Fibroblast of upper back skin (primary cell): Measurements from ENCODE around the gene CD36.

ENCODE experiments used
- DNase-seq: peaks from one replicate; pipeline ENCODE4 v3.0.0-alpha.2; 2013

Gene CD36

DNA sequence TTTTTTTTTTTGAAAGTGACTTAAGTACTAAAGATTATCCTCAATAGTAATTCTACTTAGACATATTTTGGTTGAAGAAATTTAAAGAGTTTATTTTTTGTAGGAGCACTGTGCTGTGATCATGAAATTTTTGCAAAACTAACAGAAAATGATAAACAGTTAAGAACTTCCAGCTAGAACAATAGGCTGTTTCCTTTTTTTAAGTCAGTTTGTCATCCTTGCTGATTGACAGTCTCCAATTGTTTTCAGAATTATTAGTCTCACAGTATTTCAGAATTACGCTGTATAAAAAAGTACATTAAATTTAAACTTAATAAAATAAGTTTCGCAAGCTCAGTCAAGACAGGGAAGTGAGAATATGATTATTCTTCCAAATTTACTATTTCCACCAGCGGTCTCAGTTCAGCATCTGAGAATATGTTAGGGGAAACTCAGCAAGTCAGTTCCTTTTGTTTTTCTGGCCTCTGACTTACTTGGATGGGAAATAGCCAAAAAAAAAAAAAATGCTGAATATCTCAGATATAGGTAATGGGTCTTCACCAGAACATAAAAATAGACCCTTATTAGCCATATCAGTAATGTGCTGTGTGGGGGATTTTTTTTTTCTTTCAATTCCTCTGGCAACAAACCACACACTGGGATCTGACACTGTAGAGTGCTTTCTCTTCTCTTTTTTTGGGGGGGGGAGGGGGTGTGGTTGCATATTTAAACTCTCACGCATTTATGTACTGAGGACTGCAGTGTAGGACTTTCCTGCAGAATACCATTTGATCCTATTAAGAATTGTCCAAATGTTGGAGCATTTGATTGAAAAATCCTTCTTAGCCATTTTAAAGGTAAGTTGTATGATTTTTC lies at the start of gene CD36:
TSS of gene CD36 (plus strand) at position 732 of the 855 bp plus-strand sequence. CDS start 8,099 bp downstream, outside the sequence.
- DNase-seq = no peak

DNA sequence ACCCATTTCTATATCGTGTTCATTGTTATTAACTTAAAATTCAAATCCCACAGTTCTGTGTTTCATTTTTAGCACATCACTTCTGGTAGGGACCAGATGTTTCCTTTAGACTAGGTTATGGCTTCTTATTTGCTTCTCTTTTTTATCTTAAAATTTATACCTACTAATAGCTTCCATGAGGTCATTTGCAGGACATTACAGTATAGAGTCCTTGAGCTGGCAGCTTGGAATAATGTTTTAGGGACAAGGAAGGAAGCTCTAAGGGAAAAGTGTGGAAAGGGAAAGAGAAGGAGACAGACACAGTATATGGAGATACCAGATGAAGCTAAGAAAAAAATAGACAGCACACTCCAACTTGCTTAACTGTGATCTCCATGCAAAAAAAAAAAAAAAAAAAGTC lies 48.8 kb upstream of the CD36 start:
- DNase-seq = no peak

DNA sequence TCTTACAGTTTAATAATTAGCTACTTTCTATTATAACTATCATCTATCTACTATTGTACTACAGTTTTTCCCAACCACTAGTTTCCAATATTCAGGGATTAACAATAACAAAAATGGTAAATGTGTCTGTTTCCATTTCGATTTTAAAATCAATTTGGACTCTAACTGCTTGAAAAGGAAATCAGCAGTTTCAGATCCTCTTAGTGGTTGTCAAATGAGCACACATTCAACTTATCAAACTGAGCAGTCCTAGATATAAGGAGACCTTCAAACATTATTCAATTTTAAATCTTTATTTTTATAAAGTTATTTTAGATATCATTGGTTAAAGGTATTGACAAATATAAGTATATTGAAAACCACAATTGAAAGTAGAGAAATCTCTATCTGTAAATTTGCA lies 46.8 kb upstream of the CD36 start:
- DNase-seq = no peak

DNA sequence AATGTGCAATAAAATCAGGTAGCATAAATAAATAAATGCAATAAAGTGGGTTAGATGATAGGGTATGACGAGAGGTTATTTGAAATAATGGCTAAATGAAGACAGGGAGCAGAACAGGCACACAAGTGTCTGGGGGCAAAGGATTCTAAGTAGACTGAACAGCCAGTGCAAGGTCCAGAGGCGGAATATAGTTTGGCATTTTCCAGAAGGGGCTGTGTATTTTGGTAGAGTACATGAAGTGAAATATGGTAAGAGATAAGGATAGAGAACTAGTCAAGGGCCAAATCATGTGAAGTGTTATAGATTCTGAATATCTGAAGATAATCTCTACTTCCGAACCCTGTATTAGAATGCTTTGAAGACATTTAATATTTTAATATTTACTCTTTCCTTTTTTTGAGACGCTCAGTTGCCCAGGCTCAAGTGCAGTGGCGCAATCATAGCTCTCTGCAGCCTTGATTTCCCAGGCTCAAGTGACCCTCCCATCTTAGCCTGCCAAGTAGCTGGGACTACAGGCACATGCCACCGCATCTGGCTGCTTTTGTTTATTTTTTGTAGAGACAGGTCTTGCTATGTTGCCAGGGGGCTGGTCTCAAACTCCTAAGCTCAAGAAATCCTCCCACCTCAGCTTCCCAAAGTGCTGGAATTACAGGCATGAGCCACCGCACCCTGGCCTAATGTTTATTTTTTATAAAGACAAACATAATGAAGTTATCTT lies 44.4 kb upstream of the CD36 start:
- DNase-seq = no peak

DNA sequence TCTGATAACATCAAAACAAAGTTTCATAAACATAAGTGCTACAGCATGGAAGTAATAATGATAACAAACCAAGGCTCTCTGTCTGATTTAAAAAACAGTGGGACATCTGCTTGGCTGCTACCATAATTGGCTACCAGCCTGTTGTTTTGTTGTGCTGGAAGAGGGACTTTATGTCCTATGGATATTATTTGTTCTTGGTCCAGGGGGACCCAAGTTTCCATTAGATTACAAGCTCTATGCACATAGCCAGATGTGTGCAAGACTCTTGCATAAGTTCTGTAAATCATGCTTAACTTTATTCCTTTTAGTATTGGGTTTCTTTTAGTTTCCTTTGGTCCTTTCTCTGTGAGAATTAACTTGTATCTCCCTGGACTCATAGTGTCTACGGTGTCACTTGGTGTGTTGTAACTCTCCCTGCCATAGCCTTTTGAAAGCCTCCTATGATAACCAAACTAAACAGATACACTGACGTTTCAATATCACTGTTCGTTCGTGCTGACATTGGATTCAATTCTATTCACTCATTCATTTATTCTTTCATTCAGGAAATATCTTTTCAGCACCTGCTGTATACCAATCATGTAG lies 41.4 kb upstream of the CD36 start:
- no peak for DNase-seq

DNA sequence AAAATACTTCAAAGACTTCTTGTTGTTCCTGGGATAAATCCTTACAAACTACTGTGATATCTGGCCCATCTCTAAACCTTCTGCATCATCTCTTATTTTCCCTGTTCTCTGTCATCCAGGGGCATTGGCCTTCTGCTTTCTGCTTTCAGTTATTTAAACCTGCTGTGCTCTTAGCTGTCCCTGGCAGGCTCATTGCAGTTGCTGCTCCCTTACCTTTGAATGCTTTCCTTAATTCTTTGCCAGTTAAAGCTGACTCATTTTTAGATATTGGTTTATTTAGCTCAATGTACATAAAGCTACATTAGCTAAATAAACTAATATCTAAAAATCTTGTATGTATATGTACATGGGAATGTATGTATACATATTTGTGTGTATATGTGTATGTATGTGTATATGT lies 40.6 kb upstream of the CD36 start:
- no peak for DNase-seq

DNA sequence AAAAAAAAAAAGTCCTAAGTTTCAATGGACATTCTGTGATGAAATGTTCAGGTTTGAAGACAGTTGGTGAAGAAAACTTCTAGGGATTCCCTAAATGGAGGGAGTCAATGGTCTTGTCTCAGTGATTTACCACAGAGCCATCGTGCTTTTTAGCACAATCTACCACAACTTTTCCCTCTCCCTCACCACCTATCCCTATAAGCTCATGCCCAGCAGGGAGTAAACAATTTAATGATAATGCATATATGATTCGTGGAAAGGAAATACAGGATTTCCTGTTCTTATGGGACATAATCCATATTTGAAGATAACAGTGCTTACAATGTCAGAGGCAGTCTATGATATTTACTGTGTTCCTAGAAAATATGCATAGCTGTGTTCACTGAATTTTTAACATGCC lies 38.4 kb upstream of the CD36 start:
- no peak for DNase-seq

DNA sequence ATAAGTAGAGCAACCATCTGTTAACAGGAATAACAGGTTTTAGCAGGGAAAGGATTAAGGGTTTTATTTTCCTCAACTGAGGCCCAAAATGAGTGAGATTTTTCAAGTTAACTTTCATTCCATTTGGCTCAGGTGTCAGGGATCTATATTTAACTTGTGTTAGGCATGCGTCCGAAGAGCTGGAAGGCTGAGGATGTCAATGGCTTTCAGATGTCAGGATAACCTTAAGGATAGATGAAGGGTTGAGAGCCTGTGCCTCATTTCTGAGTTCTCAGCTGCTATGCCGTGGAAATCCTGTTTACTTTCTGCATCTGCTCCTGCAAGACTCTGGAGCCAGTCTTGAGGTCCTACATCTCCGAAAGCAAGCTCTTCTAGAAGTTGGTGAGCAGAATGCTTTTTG lies 36.4 kb upstream of the CD36 start:
- DNase-seq = no peak

DNA sequence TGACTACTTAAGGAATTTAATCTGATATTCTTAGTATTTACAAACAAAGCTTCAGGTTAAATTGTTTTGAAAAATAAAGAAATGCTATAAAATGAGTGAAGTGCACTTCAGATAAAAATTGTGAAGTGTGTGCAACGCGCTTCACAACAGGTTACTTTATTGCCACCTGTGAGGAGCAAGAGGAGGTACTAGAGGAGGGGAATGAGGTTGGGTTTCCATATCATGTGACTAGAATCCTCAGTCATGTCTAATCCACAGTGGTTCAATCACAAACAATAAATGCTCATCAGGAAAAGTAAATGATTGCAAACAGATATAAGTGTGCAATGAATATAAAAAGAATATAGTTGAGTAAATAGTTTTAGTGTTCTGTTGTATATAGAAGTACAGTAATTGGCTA lies 34.5 kb upstream of the CD36 start:
- no peak for DNase-seq

DNA sequence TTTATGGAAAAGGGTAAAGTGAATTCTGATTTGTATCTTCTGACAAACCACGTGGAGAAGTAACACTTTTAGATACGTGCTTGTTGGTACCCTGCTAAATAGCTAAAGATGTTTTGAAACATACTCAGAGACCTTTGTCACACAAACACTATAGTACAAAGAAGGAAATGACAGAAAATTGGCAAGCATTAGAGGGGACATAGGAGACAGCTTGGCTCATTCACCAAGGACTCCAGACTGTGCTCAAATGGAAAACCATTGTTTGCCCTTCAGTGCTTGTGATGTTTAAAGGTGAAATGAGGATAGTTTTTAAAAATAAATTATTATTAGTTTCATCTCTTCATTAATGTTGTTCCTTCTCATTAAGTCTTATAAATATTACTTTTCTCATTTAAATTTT lies 34.0 kb upstream of the CD36 start:
- DNase-seq = no peak

DNA sequence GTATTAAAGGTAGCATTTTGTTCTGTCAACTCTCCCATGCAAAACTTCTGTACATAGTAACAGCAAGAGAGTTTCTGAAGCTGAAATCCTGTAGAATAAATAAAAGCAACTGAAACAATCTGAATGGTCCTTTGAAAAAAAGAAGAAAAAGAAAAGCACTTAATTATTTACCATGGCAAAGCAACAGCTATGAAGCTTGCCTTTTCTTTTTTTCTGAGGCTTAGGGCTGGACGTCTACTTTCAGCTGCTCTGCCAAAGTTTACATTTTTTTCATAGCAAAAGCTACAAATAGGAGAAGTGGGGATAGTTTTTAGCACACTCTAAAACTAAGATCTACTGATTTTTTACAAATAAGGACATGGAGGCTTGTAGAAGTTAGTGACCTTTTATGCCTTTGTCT lies 31.3 kb upstream of the CD36 start:
- DNase-seq = no peak

DNA sequence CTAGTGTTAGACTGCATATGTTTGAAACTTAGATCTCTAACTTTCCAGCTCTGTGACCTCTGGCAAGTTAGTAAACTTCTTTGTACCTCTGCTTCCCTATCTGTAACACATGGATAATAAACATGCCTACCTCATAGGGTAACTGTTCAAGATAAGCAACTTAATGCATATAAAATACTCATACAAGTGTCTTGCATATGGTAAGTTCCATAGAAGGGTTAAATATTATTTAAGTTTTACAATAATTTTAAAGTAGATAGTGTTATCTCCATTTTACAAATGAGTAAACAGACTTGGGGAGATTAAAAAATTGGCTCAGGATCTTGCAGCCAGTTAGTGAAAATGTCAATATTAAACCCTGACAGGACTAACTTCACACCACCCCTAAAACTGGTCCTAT lies 30.1 kb upstream of the CD36 start:
- no peak for DNase-seq

DNA sequence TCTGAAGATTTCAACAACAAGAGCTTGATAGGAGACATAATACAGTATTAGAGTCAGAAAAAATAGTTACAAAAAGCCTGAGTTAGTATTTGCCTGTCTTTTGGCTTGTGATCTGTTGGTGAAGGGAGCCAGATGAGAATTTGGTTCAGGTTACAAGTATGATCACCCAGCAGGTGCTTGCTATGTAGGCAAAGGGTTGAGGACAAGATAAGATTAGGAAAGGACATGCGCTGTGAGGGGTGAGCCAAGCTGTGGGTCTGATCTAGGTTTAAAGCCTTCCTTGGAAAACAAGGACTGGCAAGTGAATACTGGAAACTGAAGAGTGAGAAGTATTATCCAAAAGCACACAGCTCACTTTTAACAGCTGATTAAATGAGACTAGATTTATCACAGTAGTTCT lies 28.7 kb upstream of the CD36 start:
- DNase-seq = no peak

DNA sequence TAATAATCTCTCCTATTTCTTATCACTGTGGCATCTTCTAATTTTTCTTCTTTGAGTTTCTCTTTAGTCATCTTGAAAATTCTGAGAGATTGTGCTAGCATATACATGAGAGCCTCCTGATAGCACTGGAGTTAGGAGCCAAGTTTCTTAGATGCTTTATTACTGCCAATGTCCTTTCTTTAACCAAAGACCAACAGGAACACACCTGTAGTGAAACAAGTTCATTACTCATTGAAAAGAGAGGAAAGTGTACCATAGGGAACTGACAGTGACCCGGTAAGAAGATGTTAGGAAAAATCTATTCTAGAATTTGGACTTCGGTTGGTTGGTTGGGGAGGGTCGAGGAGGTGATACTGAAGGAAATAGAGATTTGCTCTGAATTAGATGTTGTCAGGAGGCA lies 27.1 kb upstream of the CD36 start:
- DNase-seq = no peak

DNA sequence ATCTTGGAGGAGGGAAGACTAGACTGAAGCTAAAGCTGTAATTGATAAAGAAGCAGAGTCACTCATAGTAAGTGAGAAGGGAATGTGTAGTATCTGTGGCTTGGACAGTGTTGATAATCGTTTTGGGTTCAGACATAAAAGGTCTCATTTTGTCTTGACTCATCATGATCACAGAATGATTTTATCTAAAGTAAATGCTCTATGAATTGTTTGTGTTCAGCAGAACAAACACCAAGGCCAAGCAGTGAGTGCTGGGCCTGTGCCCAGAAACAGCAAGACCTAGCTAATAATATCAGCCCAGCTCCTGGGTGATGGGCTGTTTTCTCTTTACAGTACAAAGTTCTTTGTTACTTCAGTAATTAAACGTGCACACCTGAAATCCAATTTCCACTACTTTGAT lies 26.7 kb upstream of the CD36 start:
- DNase-seq = peak; percentile 56

DNA sequence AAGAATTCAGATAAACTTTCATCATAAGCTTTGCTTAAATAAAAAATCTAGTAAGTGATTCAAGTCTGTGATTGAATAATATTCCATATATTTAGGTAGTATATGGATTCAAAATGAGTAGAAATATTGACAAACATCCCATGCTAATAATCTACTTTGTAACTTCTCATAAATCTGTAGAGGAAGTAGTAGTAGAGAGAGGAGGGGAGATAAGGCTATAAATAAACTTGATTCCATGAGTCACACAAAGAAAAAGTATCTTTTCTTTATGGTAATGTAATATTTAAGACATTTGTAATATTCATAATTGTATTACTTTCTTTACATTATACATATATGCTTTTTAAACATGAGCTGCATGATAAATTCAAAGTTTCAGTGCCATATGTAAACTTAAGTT lies 25.6 kb upstream of the CD36 start:
- DNase-seq = no peak

DNA sequence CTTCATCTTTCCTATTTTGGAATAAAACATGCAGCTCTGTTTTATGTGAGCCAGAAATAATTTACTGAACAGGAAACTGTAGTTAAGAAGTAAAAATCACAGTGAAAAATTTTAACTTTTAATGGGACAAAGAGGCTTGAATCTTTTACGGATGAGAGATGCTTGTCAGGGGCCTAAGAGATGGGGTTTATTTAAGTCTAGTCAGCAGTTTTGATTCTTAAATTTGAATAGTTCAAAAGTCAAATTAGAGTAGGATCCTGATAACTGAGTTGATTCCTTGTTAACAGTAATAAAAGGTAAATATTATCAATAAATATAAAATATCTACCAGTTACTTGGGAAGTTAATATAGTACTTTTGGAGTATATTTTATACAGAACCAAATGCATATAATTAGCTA lies 24.9 kb upstream of the CD36 start:
- no peak for DNase-seq

DNA sequence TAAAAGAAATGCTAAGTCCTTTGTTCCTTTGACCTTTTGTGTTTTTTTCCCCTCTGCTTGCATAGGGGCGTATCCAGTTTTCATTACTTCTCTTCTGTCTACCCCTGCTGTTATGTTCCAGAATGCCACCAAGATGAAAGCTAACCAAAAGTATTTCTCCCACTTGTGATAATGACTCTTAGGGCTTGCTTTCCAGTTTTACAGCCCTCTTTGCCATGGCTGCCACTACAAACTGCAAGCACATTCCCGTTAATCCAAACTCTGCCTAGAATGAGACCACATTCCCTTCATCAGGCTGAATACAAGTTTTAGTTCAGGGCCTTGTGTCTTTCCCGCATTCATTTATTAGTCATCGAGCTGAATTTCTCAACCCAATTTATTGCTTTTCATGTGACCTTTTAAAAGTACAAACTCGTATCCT lies 23.6 kb upstream of the CD36 start:
- DNase-seq = peak; percentile 43

DNA sequence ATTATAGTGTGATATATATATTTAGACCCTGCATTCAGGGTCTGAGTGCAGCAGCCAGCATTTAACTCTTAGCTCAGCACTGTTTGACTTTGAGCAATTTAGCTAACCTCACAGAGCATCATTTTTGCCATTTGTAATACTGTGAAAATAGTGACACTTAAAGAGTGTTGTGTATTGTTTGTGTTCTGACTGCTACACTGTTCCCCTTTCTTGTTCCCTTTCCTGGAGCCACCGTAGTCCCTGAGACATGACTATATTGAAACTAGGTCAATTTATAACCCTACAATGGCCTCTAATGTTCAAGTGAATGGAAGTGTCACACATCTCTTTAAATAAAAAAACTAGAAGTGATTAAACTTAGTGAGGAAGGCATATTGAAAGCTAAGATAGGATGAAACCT lies 20.3 kb upstream of the CD36 start:
- DNase-seq = no peak

DNA sequence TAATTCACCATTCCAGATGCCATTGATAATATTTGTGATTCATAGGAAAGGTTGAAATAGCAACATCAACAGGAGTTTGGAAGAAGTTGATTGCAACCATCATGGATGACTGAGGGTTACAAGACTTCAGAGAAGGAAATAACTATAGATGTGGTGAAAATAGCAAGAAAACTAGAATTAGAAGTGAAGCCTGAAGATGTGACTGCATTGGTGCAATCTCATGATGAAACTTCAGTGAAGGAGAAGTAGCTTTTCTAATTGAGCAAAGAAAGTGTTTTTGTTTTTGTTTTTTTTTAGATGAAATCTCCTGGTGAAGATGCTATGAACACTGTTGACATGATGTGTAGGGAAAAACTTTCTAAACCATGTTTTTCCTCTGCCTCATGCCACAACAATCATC lies 18.7 kb upstream of the CD36 start:
- DNase-seq = no peak

DNA sequence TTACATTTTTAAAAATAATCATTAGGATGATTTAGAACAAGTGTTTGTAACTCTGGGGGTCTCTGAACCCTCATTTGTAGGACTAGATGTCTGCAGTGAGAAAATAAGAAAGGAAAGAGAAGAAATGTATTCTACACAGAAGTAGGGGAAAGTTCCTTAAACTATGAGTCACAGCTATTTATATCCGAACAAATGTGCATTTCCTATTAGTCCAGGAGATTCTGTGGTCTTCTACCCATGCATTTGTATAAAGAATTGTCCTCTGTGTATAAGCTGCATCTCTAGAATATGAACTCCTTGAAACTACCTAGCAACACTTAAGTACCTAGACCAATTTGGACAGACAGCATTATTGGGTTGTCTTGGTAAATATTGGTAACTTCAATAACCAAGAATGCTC lies 15.9 kb upstream of the CD36 start:
- peak; percentile 65 for DNase-seq

DNA sequence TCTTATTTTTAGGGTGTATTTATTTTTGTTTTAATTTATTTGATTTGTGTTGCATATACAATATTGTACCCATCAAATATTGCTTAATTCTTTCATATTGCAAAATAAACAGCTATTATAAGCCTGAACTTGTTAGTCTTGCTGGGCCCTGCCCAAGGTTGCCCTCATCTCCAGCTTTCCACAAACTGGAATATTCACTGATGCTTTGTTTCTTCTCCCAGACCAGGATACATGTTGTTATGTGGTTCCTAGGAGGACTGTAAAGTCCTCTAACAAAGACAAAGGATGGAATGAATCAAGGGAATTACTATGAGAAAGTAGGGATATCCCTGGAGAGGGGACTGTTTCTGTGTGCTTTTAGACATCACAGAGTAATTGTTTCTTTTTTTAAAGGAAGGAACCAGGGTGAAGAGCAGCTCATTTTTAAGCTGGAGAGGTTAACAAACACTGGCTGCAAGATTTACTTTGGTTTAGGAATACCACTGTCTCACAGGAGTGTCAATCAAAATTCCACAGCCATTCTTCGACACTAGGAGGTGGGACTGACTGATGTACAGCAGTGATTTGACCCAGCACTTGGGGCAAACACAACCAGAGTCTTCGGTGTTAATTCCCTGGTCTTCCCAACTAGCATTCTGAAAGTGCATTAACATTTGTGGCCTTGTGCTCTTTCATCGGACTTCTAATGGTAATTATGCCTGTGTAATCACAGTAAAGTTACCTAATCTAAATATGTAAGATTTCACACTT lies 14.8 kb upstream of the CD36 start:
- DNase-seq = no peak

DNA sequence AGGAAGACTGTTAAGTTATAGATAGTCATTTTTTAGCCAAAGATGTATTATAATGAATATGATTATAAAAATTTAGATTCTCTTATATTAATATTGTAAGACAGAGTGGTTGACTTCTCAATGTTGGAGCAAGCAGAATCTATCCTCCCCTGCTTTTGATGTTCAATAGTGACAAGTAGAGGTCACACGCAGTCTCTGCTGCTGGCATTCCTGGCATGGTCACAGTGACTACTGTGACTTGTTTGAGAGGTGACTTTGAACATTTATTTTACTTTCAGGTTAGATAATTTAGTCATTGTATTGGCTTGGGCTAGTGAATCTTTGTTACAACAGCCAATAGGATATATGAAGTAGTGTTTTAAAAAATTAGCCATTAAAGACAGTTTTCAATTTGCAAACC lies 13.7 kb upstream of the CD36 start:
- DNase-seq = no peak
